ENCODE data around the gene RNLS. TPM values are rescaled to one million over a fixed set of nuclear protein-coding genes. Genes with fewer than 3 reads are reported as not detected.

Gene RNLS
- total RNA-seq, 1 experiment from 2014 or later, result not detected

- TF ChIP-seq EGR1 (IDR thresholded peaks at IDR 0.05; ENCODE audit: low read depth), result no peak
- no peak for TF ChIP-seq JUND (IDR thresholded peaks at IDR 0.05)
These were observed 249.9 kb downstream of the RNLS start (continued) for GRCh38 chr10:88333248-88333630.

GRCh38 chr10:88332503-88333247, 250.4 kb downstream of the RNLS start:
- TF ChIP-seq TCF7L2 (IDR thresholded peaks at IDR 0.05; ENCODE audit: borderline replicate concordance, extremely low read depth, insufficient read depth, insufficient read length) (no peak), ZBTB33 (IDR thresholded peaks at IDR 0.05; ENCODE audit: extremely low read depth, insufficient replicate concordance, low read length) (no peak), ZNF274 (IDR thresholded peaks at IDR 0.05; ENCODE audit: low read depth, low read length) (no peak), ATF3 (IDR thresholded peaks at IDR 0.05) (no peak), CEBPB (IDR thresholded peaks at IDR 0.05; ENCODE audit: low read depth) (no peak), EZH2 (IDR thresholded peaks at IDR 0.05) (no peak), EZH2phosphoT487 (IDR thresholded peaks at IDR 0.05; ENCODE audit: borderline replicate concordance) (no peak), EGR1 (IDR thresholded peaks at IDR 0.05; ENCODE audit: low read depth) (no peak), CBX3 (IDR thresholded peaks at IDR 0.05; ENCODE audit: low read depth) (no peak), SIN3A (IDR thresholded peaks at IDR 0.05; ENCODE audit: low read depth) (no peak), REST (IDR thresholded peaks at IDR 0.05; ENCODE audit: low read depth) (no peak), CTCF (IDR thresholded peaks at IDR 0.05 in 2 of 3, conservative IDR thresholded peaks at IDR 0.05 in 1 of 3; ENCODE audit: borderline replicate concordance in 1 of 3, insufficient read depth in 1 of 3, low read depth in 2 of 3, low read length in 2 of 3) (no peak), POLR2A (IDR thresholded peaks at IDR 0.05; ENCODE audit: borderline replicate concordance, extremely low read depth, insufficient read depth, insufficient read length) (no peak), ZFX (IDR thresholded peaks at IDR 0.05) (no peak)
- CTCF ChIA-PET, result no interaction called here
- Histone ChIP-seq H3K4me1 (ENCODE audit: control insufficient read depth in 1 of 2, insufficient read depth in 2 of 2, low read length in 2 of 2) (no peaks in the 10 kb centered on the region), H3K79me2 (ENCODE audit: insufficient read depth, low read length) (no peaks in the 10 kb centered on the region), H3K9ac (ENCODE audit: low read length) (no peak overlapping the region), H4K20me1 (ENCODE audit: insufficient read depth) (no peaks in the 10 kb centered on the region), H2AFZ (ENCODE audit: low read depth, low read length, poor library complexity, severe bottlenecking) (no peak overlapping the region), H3K27me3 (ENCODE audit: insufficient read depth, low read length) (no peaks in the 10 kb centered on the region), H3K9me2 (ENCODE audit: insufficient read depth) (no peaks in the 10 kb centered on the region), H3K4me2 (ENCODE audit: low read length) (no peak overlapping the region), H3K36me3 (ENCODE audit: control insufficient read depth in 1 of 2, insufficient read depth in 2 of 2, low read length in 2 of 2) (no peaks in the 10 kb centered on the region), H3K4me3 (replicated peaks in 1 of 2; ENCODE audit: low read depth in 1 of 2, low read length in 2 of 2) (no peak overlapping the region), H3K27ac (ENCODE audit: low read depth, low read length) (no peak overlapping the region), H3K9me3 (ENCODE audit: control insufficient read depth in 1 of 2, insufficient read depth in 1 of 2, low read depth in 1 of 2, low read length in 2 of 2) (no peaks in the 10 kb centered on the region)
- POLR2A ChIA-PET, result no interaction called here
- ATAC-seq (no peak), DNase-seq (ENCODE audit: low read depth, low spot score) (no peak)
- BruUV-seq (replicated peaks), result no TSS peak
- RAD21 ChIA-PET (ENCODE audit: low non-redundant PET in 1 of 2, low total read pairs in 2 of 2, uncharacterized antibody in 2 of 2, unreplicated experiment in 2 of 2), result no interaction called here
- intact Hi-C loops (cut with micrococcal nuclease), result no loop called here

Data from HCT116 (cell line).